Stimulated activated CD8-positive, alpha-beta memory T cell treated with anti-CD3 and anti-CD28 coated beads, Interleukin-15, amount 100 ng/mL, for 24 hours (primary cell): Measurements from ENCODE around the gene C19orf53.

Source experiments
- DNase-seq: peaks from one replicate; pipeline ENCODE4 v3.0.0-alpha.2; 2020; ENCODE audit warnings: low read depth

C19orf53 gene

DNA sequence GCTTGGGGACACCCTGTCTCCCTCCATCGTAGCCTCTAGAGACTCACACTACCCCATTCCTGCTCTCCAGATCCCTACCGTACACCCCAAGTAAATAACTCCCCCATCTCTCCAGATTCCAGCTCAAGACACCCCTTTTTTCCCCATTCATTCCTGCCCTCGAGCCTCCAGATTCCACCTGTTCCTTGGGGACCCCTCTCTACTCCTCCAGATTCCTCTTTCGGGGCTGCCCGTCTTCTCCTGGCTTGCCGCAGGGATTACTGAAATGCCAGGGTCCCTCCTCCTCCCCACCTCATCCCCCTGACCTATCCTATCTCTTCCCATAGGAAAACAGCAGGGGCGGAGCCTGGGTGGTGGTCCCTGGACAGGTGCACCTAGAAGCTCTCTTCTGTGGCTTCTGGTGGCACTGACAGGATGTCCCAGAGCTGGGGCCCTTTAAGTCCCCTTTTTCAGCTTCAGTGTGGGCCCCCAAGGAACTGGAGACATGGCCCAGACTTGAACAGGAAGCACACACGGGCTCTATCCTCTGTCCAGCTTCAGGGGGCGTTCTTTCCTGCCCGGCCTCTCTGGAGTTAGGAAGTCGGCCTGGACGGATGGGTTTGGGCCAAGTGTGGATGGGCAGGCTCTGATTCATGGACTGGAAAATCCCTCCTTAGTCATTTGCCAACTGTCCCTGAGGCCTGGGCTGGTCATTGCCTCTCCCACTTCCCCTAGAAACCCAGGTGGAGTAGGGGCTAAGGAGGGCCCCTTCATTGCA is 22.2 kb downstream of the C19orf53 start:
- no peak for DNase-seq

DNA sequence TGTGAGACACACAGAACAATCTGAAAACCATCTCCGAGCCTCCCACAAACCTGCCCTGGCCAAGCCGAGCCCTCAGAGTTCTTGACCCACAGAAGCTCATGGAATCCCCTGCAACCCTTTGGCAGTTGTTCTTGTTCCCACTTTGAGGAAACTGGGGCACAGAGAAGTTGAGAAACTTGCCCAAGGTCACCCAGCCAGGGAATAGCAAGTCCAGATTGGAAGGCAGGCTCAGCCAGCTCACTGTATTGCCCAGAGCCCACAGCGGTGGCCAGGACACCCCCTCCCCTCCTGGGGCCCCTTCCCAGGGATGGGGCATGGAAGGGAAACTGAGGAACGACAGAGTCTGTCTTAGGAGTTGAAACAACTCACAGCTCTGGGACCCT is 22.8 kb downstream of the C19orf53 start:
- DNase-seq = no peak

DNA sequence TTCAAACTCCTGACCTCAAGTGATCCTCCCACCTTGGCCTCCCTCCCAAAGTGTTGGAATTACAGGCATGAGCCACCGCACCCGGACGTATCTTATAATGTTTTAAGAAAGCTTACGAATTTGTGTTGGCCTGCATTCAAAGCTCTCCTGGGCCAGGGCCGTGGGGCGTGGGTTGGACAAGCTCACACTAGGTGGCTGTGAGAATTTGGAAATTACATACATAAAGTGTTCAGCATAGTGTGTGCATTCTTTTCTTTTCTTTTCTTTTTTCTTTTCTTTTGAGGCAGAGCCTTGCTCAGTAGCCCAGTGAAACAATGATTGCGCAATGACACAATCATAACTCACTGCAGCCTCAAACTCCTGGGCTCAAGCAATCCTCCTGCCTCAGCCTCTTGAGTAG is 23.6 kb downstream of the C19orf53 start:
- DNase-seq = no peak

DNA sequence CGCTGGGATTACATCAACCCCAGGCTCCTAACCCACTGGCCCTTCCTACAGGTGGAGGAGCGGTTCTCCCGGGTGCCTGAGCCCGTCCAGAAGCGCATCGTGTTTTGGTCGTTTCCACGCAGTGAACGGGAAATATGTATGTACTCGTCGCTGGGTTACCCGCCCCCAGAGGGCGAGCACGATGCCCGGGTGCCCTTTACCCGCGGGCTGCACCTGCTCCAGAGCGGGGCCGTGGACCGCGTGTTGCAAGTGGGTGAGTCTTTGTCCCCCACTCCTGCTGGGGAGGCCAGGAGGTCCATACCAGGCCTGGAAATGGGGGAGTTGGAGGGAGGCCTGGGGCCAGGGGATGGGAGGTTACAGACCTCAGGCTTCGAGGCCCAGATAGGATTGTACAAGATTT is 25.4 kb downstream of the C19orf53 start:
- no peak for DNase-seq

DNA sequence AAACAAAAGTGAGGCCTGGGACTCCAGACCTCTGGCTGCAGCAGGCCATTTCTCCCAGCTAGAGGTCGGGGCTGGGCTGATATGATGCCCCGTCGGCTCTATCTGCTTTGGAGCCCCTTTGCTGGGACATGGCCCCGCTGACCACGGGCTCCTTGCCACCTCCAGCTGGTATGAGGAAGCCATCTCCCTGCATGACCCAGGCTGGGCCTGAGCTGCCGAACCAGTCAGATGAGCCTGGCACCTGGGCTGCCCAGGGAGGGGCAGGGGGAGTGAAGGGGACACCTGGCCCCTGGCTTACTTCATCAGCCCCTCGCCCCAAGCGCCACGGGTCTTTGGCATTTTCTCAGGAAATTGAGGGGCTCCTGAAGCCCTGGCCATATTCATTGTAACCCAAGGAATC is 28.8 kb downstream of the C19orf53 start:
- no peak for DNase-seq

DNA sequence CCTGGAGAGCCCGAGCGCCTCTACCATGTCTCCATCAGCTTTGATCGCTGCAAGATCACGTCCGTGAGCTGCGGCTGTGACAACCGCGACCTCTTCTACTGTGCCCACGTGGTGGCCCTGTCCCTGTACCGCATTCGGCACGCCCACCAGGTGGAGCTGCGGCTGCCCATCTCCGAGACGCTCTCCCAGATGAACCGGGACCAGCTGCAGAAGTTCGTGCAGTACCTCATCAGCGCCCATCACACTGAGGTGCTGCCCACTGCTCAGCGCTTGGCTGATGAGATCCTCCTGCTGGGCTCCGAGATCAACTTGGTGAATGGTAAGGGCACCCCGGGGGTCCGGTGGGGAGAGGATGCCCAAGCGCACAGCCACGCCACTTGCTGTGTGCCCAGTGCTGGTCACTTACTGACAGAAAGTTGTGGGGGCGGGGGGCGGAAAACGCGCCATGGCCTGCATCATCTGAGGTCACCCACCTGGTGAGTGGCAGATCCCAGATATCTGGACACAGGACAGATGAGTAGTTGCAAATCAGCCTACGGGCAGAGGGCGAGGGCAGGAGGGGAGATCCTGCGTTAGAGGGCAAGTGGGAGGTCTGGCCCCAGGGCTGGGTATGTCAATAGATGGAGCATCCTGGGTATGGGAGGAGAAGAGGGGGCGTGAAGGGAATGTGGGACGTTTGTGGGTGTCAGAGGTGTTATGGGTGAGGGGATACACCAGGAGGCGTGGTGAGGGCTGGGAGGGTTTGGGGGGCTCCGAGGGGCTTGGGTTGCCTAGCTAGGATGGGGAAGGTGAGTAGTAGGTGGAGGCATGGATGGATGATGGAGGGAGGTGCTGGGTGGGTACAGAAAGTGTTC is 30.8 kb downstream of the C19orf53 start:
- DNase-seq = no peak

DNA sequence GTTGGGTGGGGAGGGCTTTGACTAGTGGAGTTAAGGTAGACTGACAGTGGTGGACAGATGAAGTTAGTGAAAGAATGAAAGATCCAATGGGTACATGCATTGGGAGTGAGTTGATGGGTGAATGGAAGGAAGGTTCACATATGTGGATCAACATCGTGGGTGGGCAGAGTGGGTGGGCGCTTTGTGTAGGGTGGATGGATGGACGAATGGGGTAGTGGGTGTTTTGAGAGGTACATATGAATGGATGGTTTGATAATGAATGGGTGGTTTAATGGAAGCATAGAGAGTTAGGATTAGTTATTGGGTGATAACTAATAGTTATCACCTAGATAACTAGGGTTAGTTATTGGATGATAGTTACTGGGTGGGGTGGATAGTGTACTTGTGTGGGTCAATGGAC is 32.5 kb downstream of the C19orf53 start:
- DNase-seq = no peak

DNA sequence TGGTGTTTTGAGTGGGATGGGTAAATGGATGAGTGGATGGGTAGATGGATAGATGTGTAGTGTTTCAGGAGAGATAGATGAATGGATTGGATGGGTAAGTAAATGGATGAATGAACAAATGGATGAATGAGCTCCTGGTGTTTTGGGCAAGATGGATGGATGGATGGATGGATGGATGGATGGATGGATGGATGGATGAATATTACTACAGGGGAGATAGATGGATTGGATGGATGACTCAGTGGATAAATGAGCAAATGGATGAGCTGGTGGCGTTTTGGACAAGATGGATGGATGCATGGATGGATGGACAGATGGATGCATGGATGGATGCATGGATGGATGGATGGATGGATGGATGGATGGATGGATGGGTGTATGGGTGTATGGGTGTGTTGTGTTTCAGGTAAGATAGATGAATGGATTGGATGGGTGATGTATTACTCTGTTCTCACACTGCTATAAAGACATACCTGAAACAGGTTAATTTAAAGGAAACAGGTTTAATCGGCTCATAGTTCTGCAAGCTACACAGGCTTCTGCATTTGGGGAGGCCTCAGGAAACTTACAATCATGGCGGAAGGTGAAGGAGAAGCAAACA is 33.3 kb downstream of the C19orf53 start:
- DNase-seq = no peak

DNA sequence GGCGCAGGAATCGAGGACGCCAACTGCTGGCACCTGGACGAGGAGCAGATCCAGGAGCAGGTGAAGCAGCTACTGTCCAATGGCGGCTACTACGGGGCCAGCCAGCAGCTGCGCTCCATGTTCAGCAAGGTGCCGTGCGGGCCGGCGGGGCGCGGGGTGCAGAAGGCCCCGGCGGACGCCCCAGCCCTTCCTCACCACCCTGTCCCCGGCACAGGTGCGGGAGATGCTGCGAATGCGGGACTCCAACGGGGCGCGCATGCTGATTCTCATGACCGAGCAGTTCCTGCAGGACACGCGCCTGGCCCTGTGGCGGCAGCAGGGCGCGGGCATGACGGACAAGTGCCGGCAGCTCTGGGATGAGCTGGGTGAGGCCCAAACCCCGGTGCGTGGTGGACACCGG is 34.6 kb downstream of the C19orf53 start:
- no peak for DNase-seq

DNA sequence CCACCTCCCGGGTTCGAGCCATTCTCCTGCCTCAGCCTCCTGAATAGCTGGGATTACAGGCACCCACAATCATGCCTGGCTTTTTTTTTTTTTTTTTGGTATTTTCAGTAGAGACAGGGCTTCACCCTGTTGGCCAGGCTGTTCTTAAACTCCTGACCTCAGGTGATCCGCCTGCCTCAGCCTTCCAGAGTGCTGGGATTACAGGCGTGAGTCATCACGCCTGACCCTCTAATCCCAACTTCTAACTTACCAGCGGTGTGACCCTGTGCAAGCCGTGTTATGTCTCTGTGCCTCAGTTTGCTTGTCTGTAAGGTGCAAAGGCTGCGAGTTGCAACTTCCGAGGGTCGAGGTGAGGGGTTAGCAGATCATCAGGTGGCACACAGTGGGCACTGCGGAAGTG is 38.3 kb downstream of the C19orf53 start:
- DNase-seq = no peak

DNA sequence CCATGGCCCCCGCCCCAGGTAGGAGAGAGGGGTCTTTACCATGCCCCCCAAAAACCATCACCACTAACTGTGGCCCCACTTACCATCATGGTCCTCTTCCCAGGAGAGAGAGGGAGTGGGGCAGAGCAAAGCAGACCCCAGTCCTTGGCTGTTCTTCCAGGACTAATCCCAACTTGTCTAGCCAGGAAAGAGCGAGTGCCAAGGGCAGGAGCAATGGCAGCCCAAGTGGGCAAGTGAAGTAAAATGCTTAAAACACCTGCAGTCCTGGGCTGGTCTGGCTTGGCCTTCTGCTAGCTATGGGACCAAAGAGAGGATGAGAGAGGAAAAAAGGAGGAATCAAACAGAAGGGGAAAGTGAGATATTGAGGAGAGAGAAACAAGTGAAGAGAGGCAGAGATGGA is 38.9 kb downstream of the C19orf53 start:
- DNase-seq = no peak

DNA sequence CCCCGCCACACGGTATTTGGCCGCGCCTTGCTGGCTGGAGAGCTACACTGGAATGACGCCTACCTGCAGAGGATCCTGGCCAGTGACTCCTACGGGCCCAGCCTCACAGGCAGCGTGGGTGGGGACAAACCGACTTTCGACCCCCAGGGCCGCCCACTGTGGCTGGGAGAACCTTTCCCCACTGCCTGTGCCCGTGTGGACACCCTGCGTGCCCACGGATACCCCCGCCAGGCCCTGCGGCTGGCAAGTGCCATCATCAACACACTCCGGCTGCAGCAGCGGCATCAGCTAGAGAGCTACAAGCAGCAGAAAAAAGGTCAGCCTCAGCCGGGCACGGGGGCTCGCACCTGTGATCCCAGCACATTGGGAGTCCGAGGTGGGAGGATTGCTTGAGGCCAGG is 40.3 kb downstream of the C19orf53 start:
- DNase-seq = no peak

DNA sequence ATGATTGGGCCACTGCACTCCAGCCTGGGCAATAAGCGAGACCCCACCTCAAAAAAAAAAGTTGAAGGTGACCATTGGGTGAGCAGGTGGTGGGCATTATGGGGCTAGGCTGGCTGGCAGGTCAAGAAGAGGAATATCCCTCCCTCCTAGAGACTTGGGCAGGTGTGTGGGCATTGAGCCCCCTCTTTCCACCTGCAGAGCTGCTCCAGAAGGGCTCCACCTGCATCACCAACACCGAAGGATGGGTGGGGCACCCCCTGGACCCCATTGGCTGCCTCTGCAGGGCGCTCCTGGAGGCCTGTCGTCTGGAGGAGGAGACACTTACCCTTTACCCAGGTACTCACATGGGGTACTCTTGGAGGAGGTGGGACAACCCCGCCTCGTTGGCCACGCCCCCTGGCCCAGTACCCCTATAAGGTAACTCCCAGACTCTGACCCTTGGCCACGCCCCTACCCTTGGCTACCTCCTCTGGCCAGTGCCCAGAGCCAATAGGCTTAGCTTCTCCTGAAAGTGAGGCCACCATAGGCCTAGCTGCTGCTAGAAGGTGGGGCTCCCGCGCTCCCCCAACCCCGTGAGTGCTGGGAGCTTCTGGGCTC is 42.9 kb downstream of the C19orf53 start:
- DNase-seq = no peak

DNA sequence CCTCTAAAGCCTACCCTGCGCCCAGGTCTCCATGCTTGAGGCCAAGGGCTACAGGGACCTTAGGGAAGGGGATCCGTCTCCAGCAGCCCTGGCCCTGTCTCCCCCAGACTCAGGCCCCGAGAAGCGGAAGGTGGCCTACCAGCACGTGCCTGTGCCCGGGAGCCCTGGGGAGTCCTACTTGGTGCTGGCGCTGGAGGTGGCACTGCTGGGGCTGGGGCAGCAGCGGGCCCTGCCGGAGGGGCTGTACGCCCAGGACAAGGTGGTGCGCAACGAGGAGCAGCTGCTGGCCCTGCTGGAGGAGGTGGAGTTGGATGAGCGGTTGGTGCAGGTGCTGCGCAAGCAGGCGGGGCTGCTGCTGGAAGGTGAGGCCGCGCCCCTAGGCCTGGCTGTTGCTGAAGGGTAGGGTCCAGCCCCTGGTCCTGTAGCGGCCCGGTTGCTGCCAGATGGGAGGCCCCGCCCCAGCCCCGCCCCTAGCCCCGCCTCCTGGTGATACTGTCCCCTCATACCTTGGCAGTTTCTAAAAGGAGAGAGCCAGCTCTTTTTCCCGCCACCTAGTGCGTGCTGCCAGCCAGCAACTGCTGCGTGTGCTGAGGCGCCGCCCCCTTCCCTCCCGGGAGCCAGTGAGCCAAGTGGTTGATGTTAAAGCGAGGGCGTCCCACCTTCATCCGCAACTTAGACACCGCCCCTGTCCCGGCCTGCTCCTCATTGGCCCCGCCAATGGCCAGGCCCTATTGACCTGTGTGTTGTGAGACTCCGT is 43.5 kb downstream of the C19orf53 start:
- no peak for DNase-seq

DNA sequence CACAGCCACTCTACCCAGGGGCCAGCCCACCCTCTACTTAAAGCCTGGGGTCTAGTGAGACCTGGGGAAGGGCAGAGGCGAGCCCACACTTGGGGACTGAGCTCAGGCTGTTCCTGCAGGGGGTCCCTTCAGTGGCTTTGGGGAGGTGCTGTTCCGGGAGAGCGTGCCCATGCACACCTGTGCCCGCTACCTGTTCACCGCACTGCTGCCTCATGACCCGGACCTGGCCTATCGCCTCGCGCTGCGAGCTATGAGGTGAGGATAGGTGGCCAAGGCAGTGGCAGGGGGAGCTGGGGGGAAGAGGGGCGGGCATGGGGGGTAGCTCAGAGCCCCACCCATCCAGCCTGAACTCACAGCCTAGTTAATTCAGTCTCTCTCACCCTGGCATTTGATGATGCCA is 45.0 kb downstream of the C19orf53 start:
- no peak for DNase-seq

DNA sequence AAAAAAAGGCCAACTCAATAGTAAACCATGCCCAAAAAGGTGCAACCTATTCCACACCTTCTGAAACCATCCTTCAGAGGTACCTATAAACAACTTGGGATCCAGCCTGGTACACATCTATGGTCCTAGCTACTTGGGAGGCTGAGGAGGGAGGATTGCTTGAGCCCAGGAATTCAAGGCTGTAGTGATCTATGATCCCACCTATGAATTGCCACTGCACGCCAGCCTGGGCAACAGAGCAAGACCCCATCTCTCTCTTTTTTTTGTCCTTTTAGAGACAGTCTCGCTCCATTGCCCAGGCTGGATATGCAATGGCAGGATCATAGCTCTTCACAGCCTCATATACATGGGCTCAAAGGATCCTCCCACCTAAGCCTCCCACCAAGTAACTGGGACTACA is 47.0 kb downstream of the C19orf53 start:
- no peak for DNase-seq

DNA sequence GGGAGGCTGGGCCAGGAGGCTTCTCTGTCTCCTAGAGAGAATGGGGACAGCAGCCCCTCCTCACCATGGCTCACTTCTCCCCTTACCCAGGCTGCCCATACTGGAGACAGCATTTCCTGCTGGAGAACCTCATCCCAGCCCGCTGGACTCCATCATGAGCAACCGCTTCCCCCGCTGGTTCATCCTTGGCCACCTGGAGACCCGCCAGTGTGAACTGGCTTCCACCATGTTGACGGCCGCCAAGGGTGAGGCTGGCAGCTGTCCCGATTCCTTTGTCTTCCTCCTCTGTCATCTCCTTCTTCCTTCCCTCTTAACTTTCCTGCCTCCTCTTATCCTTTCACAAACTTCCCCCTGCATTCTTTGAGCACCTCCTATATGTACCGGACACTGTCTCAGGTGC is 49.0 kb downstream of the C19orf53 start:
- DNase-seq = no peak

DNA sequence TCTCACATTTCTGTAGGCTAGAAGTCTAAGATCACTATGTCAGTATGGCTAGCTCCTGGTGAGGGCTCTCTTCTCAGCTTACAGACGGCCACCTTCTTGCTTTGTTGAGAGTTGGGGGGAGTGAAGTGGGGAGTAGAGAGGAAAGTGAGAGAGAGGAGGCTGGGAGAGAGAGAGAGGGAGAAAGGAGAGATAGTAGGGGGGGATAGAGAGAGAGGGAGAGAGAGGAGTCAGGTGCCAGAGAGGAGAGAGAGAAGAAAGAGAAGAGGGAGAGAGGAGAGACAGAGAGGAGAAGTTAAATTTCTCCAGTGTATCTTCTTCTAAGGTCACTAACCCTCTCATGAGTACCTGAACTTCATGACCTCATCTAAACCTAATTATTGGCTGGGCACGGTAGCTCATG is 49.6 kb downstream of the C19orf53 start:
- no peak for DNase-seq

DNA sequence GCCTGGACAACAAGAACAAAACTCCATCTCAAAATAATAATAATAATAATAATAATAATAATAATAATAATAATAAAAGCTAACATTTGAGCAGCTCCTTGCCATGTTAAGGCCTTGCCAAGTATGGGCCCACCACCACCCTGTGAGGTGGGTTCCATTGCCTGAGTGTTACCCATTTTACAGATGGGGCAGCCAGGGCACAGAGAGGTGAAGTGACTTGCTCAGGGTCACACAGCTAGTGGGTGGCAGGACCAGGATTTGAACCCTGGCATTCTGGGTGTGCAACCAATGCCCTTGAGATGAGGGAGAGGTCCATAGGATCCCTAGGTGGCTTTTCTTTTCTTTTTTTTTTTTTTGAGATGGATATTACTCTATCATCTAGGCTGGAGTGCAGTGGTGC is 50.4 kb downstream of the C19orf53 start:
- no peak for DNase-seq

DNA sequence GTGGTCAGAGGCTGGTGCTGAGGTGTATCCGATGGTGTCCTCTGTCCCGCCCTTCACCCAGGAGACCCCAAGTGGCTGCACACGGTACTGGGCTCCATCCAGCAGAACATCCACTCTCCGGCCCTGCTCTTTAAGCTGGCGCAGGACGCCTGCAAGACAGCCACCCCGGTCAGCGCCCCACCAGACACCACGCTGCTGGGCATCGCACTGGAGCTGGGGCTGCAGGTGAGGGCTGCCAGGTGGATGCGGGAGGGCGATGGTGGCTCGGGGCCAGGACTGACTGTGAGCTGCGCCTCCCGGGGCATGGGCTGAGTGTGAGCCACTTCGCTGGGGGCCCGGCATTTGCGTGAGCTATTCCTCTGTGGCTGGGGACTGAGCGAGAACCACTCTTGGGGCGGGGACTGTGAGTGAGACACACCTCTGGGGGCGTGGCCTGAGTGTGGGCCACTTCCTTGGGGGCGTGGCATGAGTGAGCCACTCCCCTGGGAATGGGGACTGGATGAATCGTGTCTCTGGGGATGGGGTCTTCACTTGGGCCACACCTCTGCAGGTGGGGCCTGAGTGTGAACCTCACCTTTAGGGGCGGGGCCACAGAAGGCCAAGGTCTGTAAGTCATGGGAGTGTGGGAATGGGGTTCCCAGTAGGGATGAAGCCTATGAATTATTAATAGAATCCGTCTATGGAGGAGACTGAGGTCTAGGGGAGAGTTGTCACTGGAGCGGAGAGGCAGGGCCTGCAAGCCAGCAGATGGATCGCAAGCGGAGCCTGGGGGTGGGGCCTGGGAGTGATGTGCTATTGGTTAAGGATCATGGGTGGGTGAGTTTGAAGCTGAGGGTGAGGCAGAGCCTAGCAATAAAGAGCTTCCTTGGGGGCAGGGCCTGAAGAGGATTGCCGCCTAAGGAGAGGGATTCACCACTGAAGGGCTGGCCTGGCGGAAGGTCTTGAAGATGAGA is 51.5 kb downstream of the C19orf53 start:
- no peak for DNase-seq

DNA sequence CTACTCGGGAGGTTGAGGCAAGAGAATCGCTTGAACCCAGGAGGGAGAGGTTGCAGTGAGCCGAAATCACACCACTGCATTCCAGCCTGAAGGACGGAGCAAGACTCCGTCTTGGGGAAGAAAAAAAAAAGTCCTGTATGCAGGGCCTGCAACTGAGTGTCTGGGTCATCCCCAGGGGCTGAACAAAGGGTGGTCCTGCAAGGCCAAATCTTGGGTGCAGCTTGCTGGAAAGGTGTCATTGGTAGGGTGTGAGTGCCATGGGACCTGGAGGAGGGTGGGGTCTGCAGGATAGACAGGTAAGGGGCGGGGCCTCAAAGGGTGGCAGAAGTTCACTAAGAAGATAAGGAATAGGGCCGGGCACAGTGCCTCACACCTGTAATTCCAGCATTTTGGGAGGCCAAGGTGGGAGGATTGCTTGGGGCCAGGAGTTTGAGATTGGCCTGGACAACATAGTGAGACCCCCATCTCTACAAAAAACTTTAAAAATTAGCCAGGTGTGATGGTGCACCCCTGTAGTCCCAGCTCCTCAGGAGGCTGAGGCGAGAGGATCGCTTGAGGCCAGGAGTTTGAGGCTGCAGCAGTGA is 52.5 kb downstream of the C19orf53 start:
- no peak for DNase-seq
